HG02588 (cell line): ENCODE results near the gene CLP1.
"Not testable (repeated sequence)": the region's sequence is repeated elsewhere in the genome, so short reads cannot be mapped to it uniquely, and the experiment has no call there.

ENCODE experiments used
- ATAC-seq: cut with Tn5 transposase; IDR thresholded peaks from one replicate; pipeline ENCODE4 v1.9.1; 2021; ENCODE audit warnings: mild to moderate bottlenecking, moderate library complexity; ENCODE audit not compliant: unreplicated experiment

The CLP1 gene

DNA sequence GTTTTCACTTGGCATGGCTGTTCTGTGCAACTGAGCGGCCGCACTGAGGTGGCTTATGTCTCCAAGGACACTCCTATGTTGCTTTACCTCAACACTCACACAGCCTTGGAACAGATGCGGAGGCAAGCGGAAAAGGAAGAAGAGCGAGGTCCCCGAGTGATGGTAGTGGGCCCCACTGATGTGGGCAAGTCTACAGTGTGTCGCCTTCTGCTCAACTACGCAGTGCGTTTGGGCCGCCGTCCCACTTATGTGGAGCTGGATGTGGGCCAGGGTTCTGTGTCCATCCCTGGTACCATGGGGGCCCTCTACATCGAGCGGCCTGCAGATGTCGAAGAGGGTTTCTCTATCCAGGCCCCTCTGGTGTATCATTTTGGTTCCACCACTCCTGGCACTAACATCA, 2.1 kb downstream of the CLP1 start:
- ATAC-seq, result no peak

- ATAC-seq, result no peak
These were observed 5.3 kb downstream of the CLP1 start for GRCh38 chr11:57662893-57663292.

DNA sequence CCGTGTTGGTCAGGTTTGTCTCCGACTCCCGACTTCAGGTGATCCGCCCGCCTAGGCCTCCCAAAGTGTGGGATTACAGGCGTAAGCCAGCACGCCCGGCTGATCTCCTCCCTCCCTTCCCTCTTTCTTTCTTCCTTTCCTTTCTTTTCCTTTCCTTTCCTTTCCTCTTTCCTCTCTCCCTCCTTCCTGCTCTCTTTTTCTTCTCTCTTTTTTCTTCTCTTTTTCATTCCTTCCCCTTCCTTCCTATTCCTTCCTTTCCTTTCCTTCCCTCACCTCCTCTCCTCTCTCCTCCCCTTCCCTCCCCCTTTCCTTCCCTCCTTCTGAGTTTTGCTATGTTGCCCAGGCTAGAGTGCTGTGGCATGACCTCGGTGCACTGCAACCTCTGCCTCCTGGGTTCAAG, 6.4 kb downstream of the CLP1 start:
- ATAC-seq, result no peak

- peak; percentile 61 for ATAC-seq
These were observed 9.7 kb downstream of the CLP1 start for GRCh38 chr11:57667117-57667735.

GRCh38 chr11:57667736-57668433, 10.3 kb downstream of the CLP1 start, which contains the start of gene ZDHHC5:
TSS of gene ZDHHC5 (plus strand) at chr11:57668114. CDS start at chr11:57673091, 4,977 bp downstream.
- ATAC-seq, result peak; percentile 83

DNA sequence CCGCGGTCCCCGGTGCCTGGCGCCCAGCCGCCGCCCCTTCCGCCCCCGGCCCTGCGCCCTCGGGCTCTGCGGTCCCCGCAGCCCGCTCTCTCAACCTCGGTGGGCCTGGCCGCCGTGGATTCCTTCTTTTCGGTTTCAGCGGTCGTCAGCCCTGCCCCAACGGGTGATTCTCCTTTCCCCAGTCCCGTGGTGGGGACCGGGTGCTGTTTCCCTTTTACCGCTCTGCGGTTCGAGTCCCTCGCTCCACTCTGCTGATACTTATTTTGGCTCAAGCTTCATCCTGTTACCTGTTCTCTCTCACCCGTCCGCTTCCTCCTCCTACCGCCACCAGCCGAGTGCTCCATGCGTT, 10.8 kb downstream of the CLP1 start:
- ATAC-seq, result peak; percentile 14

- ATAC-seq, result no peak
These were observed 16.7 kb downstream of the CLP1 start for GRCh38 chr11:57674251-57674650.

DNA sequence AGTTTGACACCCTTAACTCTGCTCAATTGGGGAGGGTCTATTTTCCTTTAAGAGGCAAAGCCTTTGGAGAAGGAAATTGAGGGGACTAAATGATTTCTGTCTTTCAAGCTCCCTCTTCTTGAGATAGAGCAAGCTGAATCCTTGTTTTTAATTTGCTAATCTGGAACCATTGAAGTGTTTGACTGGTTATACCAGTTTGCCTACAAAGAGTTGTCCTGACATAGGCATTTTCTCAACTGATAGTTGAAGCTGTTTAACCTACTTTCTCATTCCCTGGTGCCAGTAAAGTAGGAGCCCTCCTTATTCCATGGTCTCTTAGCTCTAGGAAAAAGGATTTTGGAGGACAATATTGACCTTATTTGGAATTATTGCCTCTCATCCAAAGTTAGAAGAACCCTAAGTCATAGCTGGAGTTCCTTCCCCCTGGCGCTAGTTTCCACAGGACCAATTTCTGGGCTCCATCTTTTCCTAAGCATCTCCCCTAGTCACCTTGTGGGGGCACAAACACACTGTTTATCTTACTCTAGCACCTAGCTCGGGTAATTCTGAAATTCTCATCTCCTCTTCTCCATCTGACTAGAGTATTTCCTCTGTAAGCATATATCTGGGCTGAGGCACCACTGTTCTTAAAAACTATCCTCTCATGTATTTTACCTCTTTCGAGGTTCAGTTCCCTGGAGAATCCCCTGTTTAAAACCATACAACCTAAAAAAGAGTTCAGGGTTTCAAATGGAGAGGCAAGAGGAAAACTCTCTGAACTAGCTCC, 17.8 kb downstream of the CLP1 start:
- ATAC-seq, result no peak

DNA sequence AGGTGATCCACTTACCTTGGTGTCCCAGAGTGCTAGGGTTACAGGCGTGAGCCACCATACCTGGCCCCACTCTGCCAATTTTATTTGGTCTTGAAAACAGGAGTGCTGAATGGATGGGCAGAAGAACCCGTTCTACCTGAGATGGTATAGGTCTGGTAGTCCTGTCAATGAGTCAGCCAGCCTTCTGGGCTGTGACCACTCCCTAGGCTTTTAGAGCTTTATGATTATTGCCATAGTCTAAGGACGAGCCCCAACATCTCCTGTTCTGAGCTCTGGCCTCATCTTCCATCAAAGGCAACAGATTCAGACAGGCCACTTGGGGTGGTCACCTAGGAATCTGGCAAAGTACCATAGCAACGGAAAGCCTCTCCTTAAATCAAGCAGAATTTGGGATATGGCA, 21.8 kb downstream of the CLP1 start:
- ATAC-seq, result no peak

- ATAC-seq, result no peak
These were observed 23.0 kb downstream of the CLP1 start for GRCh38 chr11:57680552-57680874.

GRCh38 chr11:57681168-57681567, 23.6 kb downstream of the CLP1 start:
- ATAC-seq, result no peak

DNA sequence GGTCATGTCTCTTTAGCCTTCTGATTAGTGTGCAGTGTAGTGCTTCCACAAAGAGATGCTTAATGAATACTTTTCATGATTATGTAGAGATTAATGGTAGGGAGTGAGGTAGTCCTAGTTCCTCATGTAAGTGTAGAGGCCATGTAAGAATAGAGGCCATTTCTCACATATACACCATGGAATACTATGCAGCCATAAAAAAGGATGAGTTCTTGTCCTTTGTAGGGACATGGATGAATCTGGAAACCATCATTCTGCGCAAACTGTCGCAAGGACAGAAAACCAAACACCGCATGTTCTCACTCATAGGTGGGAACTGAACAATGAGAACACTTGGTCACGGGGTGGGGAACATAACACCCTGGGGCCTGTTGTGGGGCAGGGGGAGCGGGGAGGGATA, 32.9 kb downstream of the CLP1 start:
- not testable (repeated sequence) for ATAC-seq

DNA sequence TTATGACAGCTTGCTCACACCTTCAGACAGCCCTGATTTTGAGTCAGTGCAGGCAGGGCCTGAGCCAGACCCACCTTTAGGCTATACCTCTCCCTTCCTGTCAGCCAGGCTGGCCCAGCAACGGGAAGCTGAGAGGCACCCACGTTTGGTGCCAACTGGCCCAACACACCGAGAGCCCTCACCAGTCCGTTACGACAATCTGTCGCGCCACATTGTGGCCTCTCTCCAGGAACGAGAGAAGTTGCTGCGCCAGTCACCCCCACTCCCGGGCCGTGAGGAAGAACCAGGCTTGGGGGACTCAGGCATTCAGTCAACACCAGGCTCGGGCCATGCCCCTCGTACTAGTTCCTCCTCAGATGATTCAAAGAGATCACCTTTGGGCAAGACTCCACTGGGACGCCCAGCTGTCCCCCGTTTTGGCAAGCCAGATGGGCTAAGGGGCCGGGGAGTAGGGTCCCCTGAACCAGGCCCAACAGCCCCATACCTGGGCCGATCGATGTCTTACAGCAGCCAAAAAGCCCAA, 41.3 kb downstream of the CLP1 start:
- no peak for ATAC-seq

DNA sequence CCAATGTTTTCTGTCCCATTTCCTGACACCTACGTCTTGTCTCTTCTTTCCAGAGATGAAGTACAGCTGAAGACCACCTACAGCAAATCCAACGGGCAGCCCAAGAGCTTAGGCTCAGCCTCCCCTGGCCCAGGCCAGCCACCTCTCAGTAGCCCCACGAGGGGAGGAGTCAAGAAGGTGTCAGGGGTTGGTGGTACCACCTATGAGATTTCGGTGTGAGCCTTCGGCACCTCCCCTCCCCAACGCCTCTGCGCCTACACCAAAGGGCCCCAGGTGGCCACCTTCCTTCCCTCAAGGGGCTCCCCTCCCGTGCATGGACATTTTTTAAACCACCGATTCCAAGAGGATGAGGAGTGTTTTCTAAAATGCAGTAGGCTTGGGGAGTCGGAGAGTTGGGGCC, 42.3 kb downstream of the CLP1 start:
- ATAC-seq, result no peak

DNA sequence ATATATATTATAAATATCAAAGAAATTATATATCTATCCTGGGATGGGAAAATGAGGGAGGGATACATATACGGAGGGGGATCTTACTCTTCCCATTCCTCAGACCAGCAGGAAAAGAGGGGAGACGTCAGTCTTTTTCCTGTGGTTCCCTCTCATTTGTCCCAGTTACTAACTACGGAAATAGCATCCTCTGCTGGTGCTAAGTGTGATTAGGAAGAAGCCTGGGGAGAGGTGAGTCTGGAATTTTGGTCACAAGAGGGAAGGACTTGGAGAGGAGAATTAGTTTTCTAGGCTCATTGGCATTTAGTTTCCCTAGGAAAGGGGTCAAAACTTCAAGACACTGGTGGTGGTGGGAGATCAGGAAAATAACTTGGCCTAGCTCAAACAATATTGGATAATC, 42.9 kb downstream of the CLP1 start:
- ATAC-seq, result no peak

GRCh38 chr11:57703341-57703740, 45.8 kb downstream of the CLP1 start:
- ATAC-seq, result no peak

GRCh38 chr11:57704932-57705331, 47.4 kb downstream of the CLP1 start:
- no peak for ATAC-seq

DNA sequence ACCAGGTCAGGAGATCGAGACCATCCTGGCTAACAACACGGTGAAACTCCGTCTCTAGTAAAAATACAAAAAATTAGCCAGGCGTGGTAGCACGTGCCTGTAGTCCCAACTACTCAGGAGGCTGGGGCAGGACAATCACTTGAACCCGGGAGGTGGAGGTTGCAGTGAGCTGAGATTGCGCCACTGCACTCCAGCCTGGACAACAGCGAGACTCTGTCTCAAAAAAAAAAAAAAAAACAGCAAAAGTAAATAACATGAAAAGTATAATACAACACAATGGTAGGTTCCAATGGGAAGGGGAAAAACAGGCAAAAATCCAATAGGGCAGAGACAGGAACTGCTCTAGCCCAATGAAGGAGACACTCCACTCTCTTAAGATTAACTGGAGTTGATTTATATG, 47.9 kb downstream of the CLP1 start:
- ATAC-seq, result not testable (repeated sequence)

DNA sequence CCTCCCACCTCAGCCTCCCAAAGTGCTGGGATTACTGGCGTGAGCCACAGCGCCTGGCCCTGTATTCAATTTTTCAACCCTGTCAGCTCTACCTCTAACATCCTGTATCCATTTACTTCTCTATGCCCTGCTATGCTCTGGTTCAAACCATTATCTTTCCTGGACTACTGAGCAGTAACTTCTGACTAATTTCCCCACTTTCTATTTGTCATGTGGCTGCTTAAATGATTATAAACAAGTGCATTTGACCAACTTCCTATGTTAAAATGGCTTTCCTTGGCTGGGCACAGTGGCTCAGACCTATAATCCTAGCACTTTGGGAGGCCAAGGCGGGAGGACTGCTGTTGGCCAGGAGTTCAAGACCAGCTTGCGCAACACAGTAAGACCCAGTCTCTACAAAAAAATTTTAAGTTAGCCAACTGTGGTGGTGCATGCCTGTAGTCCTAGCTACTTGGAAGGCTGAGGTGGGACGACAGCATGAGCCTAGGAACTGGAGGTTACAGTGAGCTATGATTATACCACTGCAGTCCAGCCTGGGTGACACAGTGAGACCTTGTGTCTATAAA, 52.3 kb downstream of the CLP1 start:
- ATAC-seq, result no peak
